GM06990 (cell line): ENCODE measurements around the gene DCDC2.

Experiments
- DNase-seq: peaks from one replicate; pipeline ENCODE4 v3.0.0-alpha.2; 2011; ENCODE audit not compliant: insufficient read length; ENCODE audit errors: extremely low read depth
- H3K27me3 ChIP-seq: replicated peaks from 2 replicates; pipeline ENCODE4 v1.6.0; 2011; ENCODE audit warnings: low read length; ENCODE audit not compliant: control insufficient read depth, insufficient read depth
- H3K36me3 ChIP-seq: 2 replicates; pipeline ENCODE4 v1.5.1; 2011; ENCODE audit warnings: low read length; ENCODE audit not compliant: control insufficient read depth, insufficient read depth
- H3K4me3 ChIP-seq: replicated peaks from 2 replicates; pipeline ENCODE4 v1.5.1; 2011; ENCODE audit warnings: low read depth, mild to moderate bottlenecking, control low read depth, low read length
- CTCF ChIP-seq: IDR thresholded peaks from 2 replicates; pipeline ENCODE4 v1.5.1; 2011; ENCODE audit warnings: low read length, control low read depth, mild to moderate bottlenecking, inconsistent platforms; ENCODE audit not compliant: insufficient read depth, poor library complexity, severe bottlenecking

The DCDC2 gene

DNA sequence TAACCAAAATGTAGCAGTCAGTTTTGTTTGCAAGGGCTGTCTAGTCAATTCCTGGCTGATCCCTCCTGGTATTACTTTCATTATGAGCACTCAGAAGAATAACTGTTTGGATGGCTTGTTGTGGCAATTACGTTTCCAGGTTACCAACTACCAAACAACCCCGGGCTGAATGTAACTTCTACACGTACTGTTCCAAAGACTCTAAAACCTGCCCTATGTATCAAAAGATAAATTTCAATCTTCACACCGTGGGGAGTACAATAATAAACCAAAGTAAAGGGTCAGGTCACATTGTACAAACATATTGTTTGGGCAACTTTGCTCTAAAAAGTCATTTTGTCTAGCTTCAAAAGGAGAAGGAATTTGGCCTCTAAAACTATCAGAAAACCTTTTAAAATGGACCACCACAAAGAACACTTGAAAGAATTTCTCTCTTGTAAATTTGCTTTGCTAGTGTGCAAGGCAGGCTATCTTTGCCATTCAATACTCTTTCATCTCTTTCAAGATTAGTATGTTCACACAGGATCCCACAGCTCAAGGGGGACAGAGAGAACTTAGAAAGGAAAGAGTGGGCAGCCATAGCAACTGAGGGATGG is 27.6 kb downstream of the DCDC2 start:
- no peak for TF ChIP-seq CTCF
- no peak overlapping the region for H3K4me3 ChIP-seq
- no peak for DNase-seq
- H3K36me3 ChIP-seq: no peaks in the 10 kb centered on the region
- no peaks in the 10 kb centered on the region for H3K27me3 ChIP-seq

- no peak overlapping the region for H3K4me3 ChIP-seq
- no peak for DNase-seq
- no peaks in the 10 kb centered on the region for H3K36me3 ChIP-seq
- TF ChIP-seq CTCF: no peak
- no peaks in the 10 kb centered on the region for H3K27me3 ChIP-seq
Measured at GRCh38 chr6:24329451-24329850, 28.4 kb downstream of the DCDC2 start.

DNA sequence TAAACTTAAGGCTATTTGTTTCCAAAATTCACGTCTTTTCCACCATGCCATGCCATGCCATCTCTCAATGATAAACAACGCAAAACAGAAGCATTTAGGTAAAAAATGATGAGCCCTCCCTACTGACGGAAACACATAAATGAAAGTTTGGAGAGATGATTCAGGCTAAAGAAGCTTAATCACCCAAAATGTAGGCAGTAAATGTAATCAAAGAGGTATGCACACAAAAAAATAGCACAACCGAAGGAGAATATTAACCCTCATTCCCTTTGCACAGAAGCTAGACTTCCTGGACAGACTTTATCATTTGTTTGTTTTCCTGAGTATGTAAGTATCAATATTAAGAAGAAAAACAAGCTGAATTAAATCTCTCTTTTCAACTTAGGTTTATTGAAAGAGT is 28.8 kb downstream of the DCDC2 start:
- DNase-seq: no peak
- no peak overlapping the region for H3K4me3 ChIP-seq
- TF ChIP-seq CTCF: no peak
- no peaks in the 10 kb centered on the region for H3K36me3 ChIP-seq
- H3K27me3 ChIP-seq: no peaks in the 10 kb centered on the region

GRCh38 chr6:24327756-24328155 is 30.1 kb downstream of the DCDC2 start:
- no peak for TF ChIP-seq CTCF

GRCh38 chr6:24325978-24326377 is 31.9 kb downstream of the DCDC2 start:
- no peaks in the 10 kb centered on the region for H3K36me3 ChIP-seq
- no peaks in the 10 kb centered on the region for H3K27me3 ChIP-seq
- no peak for DNase-seq
- H3K4me3 ChIP-seq: no peak overlapping the region
- no peak for TF ChIP-seq CTCF

More at GRCh38 chr6:24327756-24328155, 30.1 kb downstream of the DCDC2 start:
- Histone ChIP-seq H3K27me3 (no peaks in the 10 kb centered on the region), H3K4me3 (no peak overlapping the region), H3K36me3 (no peaks in the 10 kb centered on the region)
- DNase-seq: no peak

DNA sequence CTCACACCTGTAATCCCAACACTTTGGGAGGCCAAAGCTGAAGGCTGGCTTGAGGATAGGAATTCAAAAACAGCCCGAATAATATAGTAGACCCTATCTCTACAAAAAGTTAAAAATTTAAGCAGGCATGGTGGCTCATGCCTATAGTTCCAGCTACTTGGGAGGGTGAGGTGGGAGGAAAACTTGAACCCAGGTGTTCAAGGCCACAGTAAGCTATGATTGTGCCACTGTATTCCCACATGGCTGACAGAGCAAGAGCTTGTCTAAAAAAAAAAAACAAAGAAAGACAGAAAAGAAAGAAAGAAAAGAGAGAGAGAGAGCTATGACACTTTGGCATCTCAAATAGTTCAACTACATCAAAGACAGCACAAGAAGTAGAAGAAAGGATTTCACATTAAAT is 33.2 kb downstream of the DCDC2 start:
- no peak for DNase-seq
- Histone ChIP-seq H3K36me3 (no peaks in the 10 kb centered on the region), H3K27me3 (no peaks in the 10 kb centered on the region), H3K4me3 (no peak overlapping the region)
- no peak for TF ChIP-seq CTCF
